H9 (cell line): ENCODE data around the gene TMEM229B. TPM values are rescaled to one million over a fixed set of nuclear protein-coding genes. Genes with fewer than 3 reads are reported as not detected.

Experiments used
- DNase-seq: peaks from one replicate; pipeline ENCODE4 v3.0.0-alpha.2; 2017
- H2AFZ ChIP-seq: one replicate; pipeline ENCODE4 v1.6.1; 2013; ENCODE audit warnings: mild to moderate bottlenecking, low read length, control low read depth, moderate library complexity
- H2AK5ac ChIP-seq: 2 replicates; pipeline ENCODE4 v1.6.1; 2013; ENCODE audit warnings: low read length, control low read depth, mixed read lengths; ENCODE audit not compliant: insufficient read length
- H2BK120ac ChIP-seq: one replicate; pipeline ENCODE4 v1.6.1; 2013; ENCODE audit warnings: low read depth, mild to moderate bottlenecking, low read length, control low read depth, inconsistent platforms; ENCODE audit not compliant: poor library complexity, severe bottlenecking
- H2BK12ac ChIP-seq: 2 replicates; pipeline ENCODE4 v1.6.1; 2013; ENCODE audit warnings: low read length, control low read depth, mixed read lengths, low read depth; ENCODE audit not compliant: insufficient read length
- H2BK15ac ChIP-seq: 2 replicates; pipeline ENCODE4 v1.6.1; 2013; ENCODE audit warnings: low read depth, low read length, control low read depth
- H2BK20ac ChIP-seq: one replicate; pipeline ENCODE4 v1.6.1; 2013; ENCODE audit warnings: low read depth, mild to moderate bottlenecking, low read length, control low read depth, inconsistent platforms; ENCODE audit not compliant: poor library complexity, severe bottlenecking
- H2BK5ac ChIP-seq: 2 replicates; pipeline ENCODE4 v1.6.1; 2013; ENCODE audit warnings: low read length, control low read depth, mixed read lengths; ENCODE audit not compliant: insufficient read length
- H3K14ac ChIP-seq: 2 replicates; pipeline ENCODE4 v1.6.1; 2013; ENCODE audit warnings: low read length, control low read depth; ENCODE audit not compliant: insufficient read depth
- H3K18ac ChIP-seq: 2 replicates; pipeline ENCODE4 v1.6.1; 2013; ENCODE audit warnings: low read depth, mild to moderate bottlenecking, mixed read lengths, low read length, control low read depth; ENCODE audit not compliant: insufficient read length
- H3K23ac ChIP-seq: 2 replicates; pipeline ENCODE4 v1.6.1; 2013; ENCODE audit warnings: low read length, control low read depth, mixed read lengths, low read depth; ENCODE audit not compliant: insufficient read length
- H3K23me2 ChIP-seq: 2 replicates; pipeline ENCODE4 v1.6.1; 2013; ENCODE audit warnings: low read depth, mild to moderate bottlenecking, mixed read lengths, low read length, control low read depth; ENCODE audit not compliant: insufficient read length, poor library complexity, severe bottlenecking
- H3K27ac ChIP-seq: 2 replicates; pipeline ENCODE4 v1.5.1; 2013; ENCODE audit warnings: low read length, control low read depth, mixed read lengths, low read depth; ENCODE audit not compliant: insufficient read length
- H3K27me3 ChIP-seq: 2 replicates; pipeline ENCODE4 v1.6.1; 2013; ENCODE audit warnings: low read length, control low read depth, inconsistent platforms; ENCODE audit not compliant: insufficient read depth
- H3K4ac ChIP-seq: 2 replicates; pipeline ENCODE4 v1.6.1; 2013; ENCODE audit warnings: low read depth, mild to moderate bottlenecking, control low read depth, inconsistent platforms, low read length, moderate library complexity
- H3K4me1 ChIP-seq: 2 replicates; pipeline ENCODE4 v1.6.1; 2013; ENCODE audit warnings: low read length, control low read depth, inconsistent platforms; ENCODE audit not compliant: insufficient read depth
- H3K4me2 ChIP-seq: 2 replicates; pipeline ENCODE4 v1.6.1; 2013; ENCODE audit warnings: low read length, control low read depth, mixed read lengths; ENCODE audit not compliant: insufficient read length, insufficient read depth
- H3K56ac ChIP-seq: 2 replicates; pipeline ENCODE4 v1.6.1; 2013; ENCODE audit warnings: low read depth, mild to moderate bottlenecking, mixed read lengths, low read length, control low read depth; ENCODE audit not compliant: insufficient read length
- H3K79me1 ChIP-seq: 2 replicates; pipeline ENCODE4 v1.6.1; 2013; ENCODE audit warnings: low read depth, mild to moderate bottlenecking, moderate library complexity, low read length, control low read depth, inconsistent platforms; ENCODE audit not compliant: insufficient read depth, poor library complexity, severe bottlenecking
- H3K79me2 ChIP-seq: 2 replicates; pipeline ENCODE4 v1.6.1; 2013; ENCODE audit warnings: low read length, control low read depth, inconsistent platforms; ENCODE audit not compliant: insufficient read depth
- H3K9ac ChIP-seq: 2 replicates; pipeline ENCODE4 v1.6.1; 2013; ENCODE audit warnings: low read length, control low read depth, mixed read lengths; ENCODE audit not compliant: insufficient read length; ENCODE audit errors: extremely low read depth
- H3K9me3 ChIP-seq: one replicate; pipeline ENCODE4 v1.6.1; 2013; ENCODE audit warnings: low read depth, low read length, inconsistent platforms; ENCODE audit not compliant: control insufficient read depth
- H3T11ph ChIP-seq: one replicate; pipeline ENCODE4 v1.6.1; 2013; ENCODE audit warnings: mild to moderate bottlenecking, low read length, control low read depth, inconsistent platforms
- H4K20me1 ChIP-seq: one replicate; pipeline ENCODE4 v1.6.1; 2013; ENCODE audit not compliant: control insufficient read depth, insufficient read length, insufficient read depth
- H4K5ac ChIP-seq: 2 replicates; pipeline ENCODE4 v1.6.1; 2013; ENCODE audit warnings: low read depth, mild to moderate bottlenecking, mixed read lengths, low read length, control low read depth; ENCODE audit not compliant: insufficient read length
- H4K8ac ChIP-seq: replicated peaks from 2 replicates; pipeline ENCODE4 v1.6.1; 2013; ENCODE audit warnings: low read length, control low read depth, mixed read lengths, low read depth; ENCODE audit not compliant: insufficient read length
- H4K91ac ChIP-seq: 2 replicates; pipeline ENCODE4 v1.6.1; 2013; ENCODE audit warnings: low read depth, mild to moderate bottlenecking, moderate library complexity, mixed read lengths, low read length, control low read depth; ENCODE audit not compliant: insufficient read length
- H3K27ac Mint-ChIP-seq, 3 experiments: 2 replicates in 2 of 3; 3 replicates in 1 of 3; pipeline ENCODE4 v1.8.0; 2020 to 2021; ENCODE audit warnings: mixed read lengths in 3 of 3, mild to moderate bottlenecking in 1 of 3, moderate library complexity in 1 of 3
- H3K27me3 Mint-ChIP-seq: 2 replicates; pipeline ENCODE4 v1.8.0; 2021; ENCODE audit warnings: low read depth, mild to moderate bottlenecking, moderate library complexity, mixed read lengths
- H3K36me3 Mint-ChIP-seq, 3 experiments: 2 replicates in 2 of 3; 3 replicates in 1 of 3; pipeline ENCODE4 v1.8.0; 2020 to 2021; ENCODE audit warnings: low read depth in 3 of 3, mixed read lengths in 3 of 3; ENCODE audit not compliant: insufficient read depth in 1 of 3
- H3K4me1 Mint-ChIP-seq, 2 experiments: 2 replicates each; pipeline ENCODE4 v1.8.0; 2020; ENCODE audit warnings: mixed read lengths in 2 of 2
- H3K4me3 Mint-ChIP-seq, 2 experiments: 2 replicates in 1 of 2; 3 replicates in 1 of 2; pipeline ENCODE4 v1.8.0; 2020 to 2021; ENCODE audit warnings: mild to moderate bottlenecking in 2 of 2, mixed read lengths in 2 of 2, moderate library complexity in 1 of 2
- H3K9me3 Mint-ChIP-seq, 2 experiments: 2 replicates in 1 of 2; 3 replicates in 1 of 2; pipeline ENCODE4 v1.8.0; 2020; ENCODE audit warnings: mild to moderate bottlenecking in 2 of 2, mixed read lengths in 2 of 2, moderate library complexity in 1 of 2
- WGBS: extraction: QIAGEN DNeasy Blood & Tissue Kit; methylation state at CpG from one replicate; pipeline ENCODE4 v1.1.7; 2013; ENCODE audit warnings: missing lambda C conversion rate, low lambda C conversion rate, mixed read lengths; ENCODE audit not compliant: insufficient read length; ENCODE audit errors: extremely low coverage; 5-methylcytosine and 5-hydroxymethylcytosine counted together
- total RNA-seq: library from RNA; stranded (reverse); gene quantifications from 2 replicates; pipeline ENCODE4 v1.2.1, GENCODE V29; 2021
- TF ChIP-seq, protein P1 (sequence below): fragments of 200-600 bp; sonication (generic); conservative IDR thresholded peaks from 3 replicates; pipeline ENCODE4 v1.8.0; 2021; ENCODE audit warnings: antibody characterized with exemption, mild to moderate bottlenecking

Gene TMEM229B
- total RNA-seq, 1 experiment from 2014 or later: 0.24 TPM

DNA sequence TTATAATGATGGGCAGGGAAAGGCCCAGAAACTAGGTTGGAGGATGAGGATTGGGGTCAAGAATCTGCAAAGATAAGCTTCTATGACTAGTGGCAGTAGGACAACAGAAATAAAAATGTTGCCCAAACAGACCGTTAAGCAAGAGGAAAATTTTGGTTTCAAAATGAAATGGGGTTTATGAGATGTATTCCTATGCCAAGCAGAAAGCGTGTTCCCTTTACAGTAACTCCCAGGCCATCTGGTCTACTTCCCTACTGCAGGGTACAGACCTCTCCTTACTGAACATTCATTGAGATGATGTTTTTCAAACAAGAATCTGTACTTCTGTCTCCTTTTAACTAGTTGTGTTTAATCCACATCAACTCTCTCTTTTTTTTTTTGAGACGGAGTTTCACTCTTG is 20.4 kb upstream of the TMEM229B start:
- peaks cover 40% of the 10 kb centered on the region for H3K27me3 Mint-ChIP-seq
- no peak overlapping the region for H3K9ac ChIP-seq
- no peak overlapping the region for H4K91ac ChIP-seq
- no peak overlapping the region for H3K27ac Mint-ChIP-seq
- H2BK15ac ChIP-seq: no peak overlapping the region
- H4K5ac ChIP-seq: no peak overlapping the region
- H4K20me1 ChIP-seq: no peaks in the 10 kb centered on the region
- H2BK20ac ChIP-seq: no peak overlapping the region
- H3K4ac ChIP-seq: no peak overlapping the region
- H3K9me3 Mint-ChIP-seq: no peaks in the 10 kb centered on the region
- no peak overlapping the region for H2AFZ ChIP-seq
- peaks cover 2% of the 10 kb centered on the region for H3K23me2 ChIP-seq
- WGBS: no CpG with 5 or more reads among the region's 3 CpGs
- H3K4me3 Mint-ChIP-seq: no peak overlapping the region
- no peak overlapping the region for H3K14ac ChIP-seq
- H2BK12ac ChIP-seq: no peak overlapping the region
- H3K79me1 ChIP-seq: no peaks in the 10 kb centered on the region
- no peak overlapping the region for H3T11ph ChIP-seq
- no peak overlapping the region for H3K4me2 ChIP-seq
- no peak overlapping the region for H3K56ac ChIP-seq
- no peak overlapping the region for H3K18ac ChIP-seq
- no peaks in the 10 kb centered on the region; the same call in 1 of the 2 replicates for H3K27me3 ChIP-seq
- peaks cover 2% of the 10 kb centered on the region; the same call in 1 of the 2 replicates for H3K4me1 ChIP-seq
- H3K9me3 ChIP-seq: no peaks in the 10 kb centered on the region
- TF ChIP-seq, protein P1, sequence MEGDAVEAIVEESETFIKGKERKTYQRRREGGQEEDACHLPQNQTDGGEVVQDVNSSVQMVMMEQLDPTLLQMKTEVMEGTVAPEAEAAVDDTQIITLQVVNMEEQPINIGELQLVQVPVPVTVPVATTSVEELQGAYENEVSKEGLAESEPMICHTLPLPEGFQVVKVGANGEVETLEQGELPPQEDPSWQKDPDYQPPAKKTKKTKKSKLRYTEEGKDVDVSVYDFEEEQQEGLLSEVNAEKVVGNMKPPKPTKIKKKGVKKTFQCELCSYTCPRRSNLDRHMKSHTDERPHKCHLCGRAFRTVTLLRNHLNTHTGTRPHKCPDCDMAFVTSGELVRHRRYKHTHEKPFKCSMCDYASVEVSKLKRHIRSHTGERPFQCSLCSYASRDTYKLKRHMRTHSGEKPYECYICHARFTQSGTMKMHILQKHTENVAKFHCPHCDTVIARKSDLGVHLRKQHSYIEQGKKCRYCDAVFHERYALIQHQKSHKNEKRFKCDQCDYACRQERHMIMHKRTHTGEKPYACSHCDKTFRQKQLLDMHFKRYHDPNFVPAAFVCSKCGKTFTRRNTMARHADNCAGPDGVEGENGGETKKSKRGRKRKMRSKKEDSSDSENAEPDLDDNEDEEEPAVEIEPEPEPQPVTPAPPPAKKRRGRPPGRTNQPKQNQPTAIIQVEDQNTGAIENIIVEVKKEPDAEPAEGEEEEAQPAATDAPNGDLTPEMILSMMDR: no peak
- no peak overlapping the region for H2BK5ac ChIP-seq
- no peak overlapping the region for H2BK120ac ChIP-seq
- no peak for DNase-seq
- no peaks in the 10 kb centered on the region for H3K79me2 ChIP-seq
- H3K36me3 Mint-ChIP-seq: no peaks in the 10 kb centered on the region
- H3K27ac ChIP-seq: no peak overlapping the region
- H2AK5ac ChIP-seq: no peak overlapping the region
- H3K4me1 Mint-ChIP-seq: peaks cover 0 to 2% of the 10 kb centered on the region in 2 experiments; a peak in 1 of 4 replicates
- H3K23ac ChIP-seq: no peak overlapping the region
- no peak overlapping the region for H4K8ac ChIP-seq
